Stimulated activated CD8-positive, alpha-beta memory T cell treated with anti-CD3 and anti-CD28 coated beads, Interleukin-15, amount 100 ng/mL, for 4 hours (primary cell): Measurements from ENCODE around the gene ADCYAP1.

Experiments used
- DNase-seq, 2 donors: peaks; one replicate each; pipeline ENCODE4 v3.0.0-alpha.2; 2020; ENCODE audit warnings: low read depth in 2 of 2

Gene ADCYAP1

DNA sequence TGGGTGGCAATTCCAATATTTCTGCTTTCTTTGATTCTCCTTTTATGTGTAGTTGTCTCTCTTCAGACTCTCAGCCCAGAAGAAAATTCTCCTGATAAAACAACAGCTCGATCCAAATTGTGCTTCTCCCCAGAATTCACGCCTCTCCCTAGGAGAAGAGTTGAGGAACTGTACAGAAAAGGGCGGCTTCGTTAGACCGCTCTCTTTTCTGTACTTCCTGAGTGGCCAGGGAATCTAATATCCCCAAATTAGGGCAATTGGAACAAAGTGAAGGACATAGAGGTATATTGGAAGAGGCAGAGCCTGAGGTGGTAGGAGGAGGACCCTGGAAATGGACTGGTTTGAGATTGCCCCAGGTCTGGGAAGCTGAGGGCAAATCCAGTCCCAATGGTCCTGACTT is 5.6 kb downstream of the ADCYAP1 start:
- no peak for DNase-seq

DNA sequence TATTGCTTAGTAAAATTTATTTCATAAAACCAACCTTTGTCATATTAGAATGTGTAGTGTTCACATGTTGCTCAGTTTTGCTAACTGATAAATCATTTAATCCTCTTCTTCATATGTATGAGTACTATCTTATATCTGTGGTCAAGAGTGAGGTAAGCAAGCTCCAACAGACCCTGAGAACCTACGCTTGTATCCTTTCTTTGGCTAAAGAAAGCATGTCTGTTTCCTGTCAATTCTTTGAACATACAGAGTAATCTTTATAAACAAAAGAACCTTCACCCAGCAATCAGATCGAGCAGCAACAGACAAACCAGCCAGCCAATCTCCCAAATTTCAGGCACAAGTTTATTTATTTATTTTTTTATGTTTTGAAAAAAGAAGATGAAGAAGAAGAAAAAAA is 6.4 kb downstream of the ADCYAP1 start:
- no peak for DNase-seq

- DNase-seq: no peak
These were observed 6.8 kb downstream of the ADCYAP1 start for GRCh38 chr18:911486-911885.

DNA sequence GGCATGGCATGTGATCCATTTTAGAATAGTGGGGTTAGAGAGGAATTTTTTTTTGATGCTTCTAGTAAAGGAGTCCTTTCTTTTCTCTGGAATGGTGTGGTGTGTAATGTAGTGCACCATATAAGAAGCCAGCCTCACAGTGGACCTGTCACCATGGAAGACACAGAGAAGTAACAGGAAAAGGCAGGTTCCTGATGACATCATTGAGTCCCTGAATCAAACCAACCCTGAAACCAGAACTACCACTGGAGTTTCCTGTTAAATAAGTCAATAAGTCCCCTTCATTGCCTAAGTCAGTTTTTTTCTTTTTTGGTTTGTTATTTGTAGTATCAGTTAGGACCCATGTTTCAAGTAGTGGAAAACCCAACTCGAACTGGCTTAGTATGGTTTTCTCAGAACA is 11.9 kb downstream of the ADCYAP1 start:
- DNase-seq: no peak

GRCh38 chr18:919078-919477 is 14.4 kb downstream of the ADCYAP1 start:
- DNase-seq: no peak

DNA sequence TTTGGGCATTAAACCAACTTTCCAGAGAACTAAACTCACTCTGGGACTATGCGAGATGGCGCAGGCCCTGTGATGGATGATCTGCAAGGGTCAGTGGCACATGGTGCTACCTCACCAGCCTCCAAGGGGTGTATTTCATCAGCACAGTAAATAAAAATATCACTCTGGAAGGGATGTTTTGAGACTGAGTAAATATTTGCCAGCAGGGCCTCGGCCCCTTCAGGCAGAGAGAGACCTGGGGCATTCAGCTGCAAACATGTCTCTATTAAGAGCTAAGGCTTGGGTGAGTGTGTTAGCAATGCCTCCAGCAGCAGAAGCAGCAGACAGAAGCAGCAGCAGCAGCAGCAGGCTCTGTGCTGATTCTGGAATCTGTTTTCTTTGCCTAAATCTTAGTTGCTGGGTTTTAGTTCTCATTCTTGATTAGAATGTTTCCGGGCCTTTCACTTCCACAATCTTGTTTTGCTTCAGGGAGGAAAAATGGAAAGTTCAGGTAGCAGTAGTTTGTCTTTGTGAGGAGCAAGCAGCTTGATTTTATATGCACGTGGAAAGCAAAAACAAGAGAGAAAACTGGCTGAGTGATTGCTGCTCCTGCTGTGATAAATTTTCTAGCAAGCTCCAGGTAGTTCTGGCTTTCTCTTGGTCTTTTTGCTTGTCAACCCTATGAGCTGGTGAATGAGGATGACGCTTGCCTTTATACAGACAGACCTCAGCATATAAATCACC is 18.6 kb downstream of the ADCYAP1 start:
- DNase-seq: no peak

GRCh38 chr18:924987-925386 is 20.3 kb downstream of the ADCYAP1 start:
- DNase-seq: no peak

DNA sequence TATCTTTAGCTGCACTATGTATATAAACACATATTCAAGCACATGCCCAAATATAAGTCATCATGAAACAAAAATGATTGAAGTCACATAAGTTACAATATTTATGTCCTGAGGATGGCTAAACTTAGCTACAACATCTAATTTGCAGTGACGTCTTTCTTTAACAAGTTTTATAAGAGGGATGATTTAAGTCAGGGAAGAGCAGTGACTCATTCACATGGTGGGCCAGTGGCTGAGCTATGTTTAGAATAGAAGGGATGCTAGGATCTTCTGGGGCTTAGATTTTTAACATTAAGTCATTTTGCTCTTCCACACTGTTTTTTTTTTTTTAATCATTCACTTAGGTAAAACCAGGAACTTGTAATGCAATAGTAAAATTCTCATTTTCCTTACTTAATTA is 22.3 kb downstream of the ADCYAP1 start:
- DNase-seq: no peak

GRCh38 chr18:933082-933481 is 28.4 kb downstream of the ADCYAP1 start:
- no peak for DNase-seq

DNA sequence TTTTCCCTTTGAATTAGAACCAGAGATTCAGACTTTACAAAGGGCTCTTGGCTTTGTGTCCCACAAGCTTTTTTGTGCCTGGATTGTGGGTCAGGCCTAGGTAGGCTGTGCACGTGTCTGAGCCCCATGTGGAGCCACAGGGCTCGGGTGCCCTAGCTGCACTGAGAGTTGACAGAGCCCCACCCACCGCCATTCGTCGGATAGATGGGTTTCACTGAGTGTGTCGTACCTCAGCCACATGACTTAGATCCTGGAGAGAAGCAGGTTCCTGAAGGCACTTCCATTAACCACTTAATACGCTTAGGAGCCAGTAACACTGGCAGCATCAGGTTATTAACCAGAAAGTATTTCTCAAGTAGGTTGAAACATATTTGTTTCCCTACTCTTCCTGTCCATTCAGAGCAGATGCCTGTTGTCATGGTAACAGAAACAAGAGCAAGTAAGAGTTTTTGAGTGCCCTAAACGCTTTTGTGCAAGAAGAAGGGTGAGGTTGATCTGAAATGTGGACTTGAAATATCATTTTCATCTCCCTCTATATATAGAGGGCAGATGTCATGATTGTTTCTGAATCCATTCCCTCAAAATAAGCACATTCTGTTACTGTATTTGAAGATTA is 30.0 kb downstream of the ADCYAP1 start:
- no peak for DNase-seq

DNA sequence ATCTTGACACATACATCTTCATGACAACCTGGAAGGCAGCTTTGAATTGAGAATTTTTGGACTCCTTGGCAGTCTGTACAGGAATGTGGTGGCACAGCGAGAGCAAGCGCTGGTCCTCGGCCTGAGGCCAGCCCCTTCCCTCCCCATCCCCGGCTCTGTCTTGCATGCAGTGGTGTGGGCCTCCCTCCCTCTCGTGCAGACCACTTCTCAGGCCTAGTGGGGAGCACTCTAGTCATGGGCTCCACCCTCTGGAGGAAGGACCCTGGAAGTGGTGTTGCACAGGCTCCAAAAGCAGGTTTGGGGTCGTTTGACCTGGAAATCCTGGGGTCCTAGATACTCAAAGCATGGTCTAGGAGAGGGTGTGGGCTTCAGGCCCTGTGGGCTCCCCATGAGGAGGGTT is 32.3 kb downstream of the ADCYAP1 start:
- DNase-seq: no peak

- no peak for DNase-seq
These were observed 34.5 kb downstream of the ADCYAP1 start for GRCh38 chr18:939166-939565.

- no peak for DNase-seq
These were observed 35.3 kb downstream of the ADCYAP1 start for GRCh38 chr18:939958-940357.

DNA sequence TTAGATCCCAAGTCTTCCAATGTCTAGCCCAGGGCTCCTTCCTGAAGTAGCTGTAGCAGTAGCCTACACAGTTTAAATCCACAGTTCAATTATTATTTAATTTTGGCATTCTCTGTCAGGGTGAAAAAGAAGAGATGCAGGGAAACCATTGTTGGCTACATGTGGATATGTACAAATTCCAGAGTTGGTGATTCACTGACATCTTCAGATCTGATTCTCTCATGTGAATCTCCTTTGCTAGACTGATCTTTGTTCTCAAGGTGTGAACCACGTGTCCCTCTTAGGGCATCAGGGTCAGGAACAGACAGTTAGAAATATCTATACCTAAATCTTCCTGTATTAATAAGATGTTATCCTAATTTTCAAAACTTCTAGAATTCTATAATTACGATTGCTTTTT is 36.7 kb downstream of the ADCYAP1 start:
- DNase-seq: no peak

GRCh38 chr18:944440-944839 is 39.8 kb downstream of the ADCYAP1 start:
- DNase-seq: no peak

DNA sequence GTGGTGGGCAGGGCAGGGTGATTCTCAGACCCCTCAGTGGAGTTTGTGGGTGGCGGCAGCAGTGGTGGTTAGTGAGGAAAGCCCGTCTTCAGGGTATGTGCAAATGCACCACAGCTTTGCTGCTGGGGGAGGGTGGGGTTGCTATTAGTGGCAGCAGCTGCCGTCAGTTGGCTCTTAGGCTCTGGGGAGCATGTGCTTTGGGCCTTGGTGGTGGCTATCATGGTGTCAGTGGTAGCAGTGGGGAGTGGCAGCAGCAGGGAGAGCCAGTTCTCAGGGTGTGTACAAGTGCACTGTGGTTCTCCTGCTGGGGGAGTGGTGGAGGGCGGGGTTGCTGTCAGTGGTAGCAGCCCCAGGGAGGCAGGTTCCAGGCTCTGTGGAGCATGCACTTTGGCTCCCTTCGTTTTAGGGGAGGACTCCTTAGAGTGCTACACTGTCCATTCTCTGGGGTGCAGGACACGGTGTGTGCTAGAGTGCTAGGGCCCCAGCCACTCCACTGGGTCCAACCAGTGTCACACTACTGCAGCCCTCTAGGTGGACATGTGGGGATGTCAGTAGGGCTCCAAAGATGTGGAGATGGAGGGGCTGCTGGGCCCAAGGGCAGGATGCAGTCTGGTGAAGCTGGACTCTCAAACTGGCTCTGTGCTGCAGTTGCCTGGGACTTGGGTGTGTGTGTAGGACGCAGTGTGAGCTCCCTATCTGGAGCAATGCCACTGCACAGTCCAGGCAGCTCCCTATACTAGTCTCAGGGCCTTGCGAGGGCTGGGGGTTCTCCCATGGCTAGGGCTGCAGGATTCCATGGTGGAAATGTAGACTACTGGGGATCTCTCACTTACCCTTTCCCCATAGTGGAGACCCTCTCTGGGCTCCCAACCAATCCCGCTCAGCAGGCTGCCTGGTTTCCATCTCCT is 45.3 kb downstream of the ADCYAP1 start:
- DNase-seq: no peak

DNA sequence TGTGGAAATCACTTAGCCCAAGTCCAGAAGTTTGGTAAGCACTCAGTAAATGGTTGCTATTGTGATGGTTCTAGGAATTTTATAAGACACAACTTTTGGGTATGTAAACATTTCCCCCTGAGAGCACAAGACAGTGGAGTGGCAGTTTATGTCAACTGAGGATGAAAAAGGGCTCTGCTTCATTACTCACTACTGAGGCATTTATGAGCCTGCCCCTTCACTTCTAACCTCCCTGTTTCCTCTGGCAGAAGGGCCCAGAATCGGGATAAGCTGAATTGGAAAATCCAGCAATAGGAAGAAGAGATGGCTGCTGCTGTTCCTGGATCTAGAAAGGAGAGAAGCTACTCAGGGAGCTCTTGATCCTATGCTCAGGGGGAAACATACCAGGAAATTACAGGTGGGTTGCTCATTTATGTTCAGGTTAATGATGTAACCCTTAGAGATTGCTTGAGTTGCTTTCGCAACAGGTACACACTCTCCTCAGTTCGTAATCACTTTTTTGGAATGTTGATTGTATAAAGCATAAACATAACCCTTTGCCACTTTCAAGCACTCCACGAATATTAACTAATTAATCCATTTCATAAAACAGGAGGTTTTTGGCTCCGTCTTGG is 46.3 kb downstream of the ADCYAP1 start:
- DNase-seq: no peak

GRCh38 chr18:955384-956066 is 50.9 kb downstream of the ADCYAP1 start:
- no peak for DNase-seq

- no peak for DNase-seq
These were observed 53.2 kb downstream of the ADCYAP1 start for GRCh38 chr18:957829-958228.

DNA sequence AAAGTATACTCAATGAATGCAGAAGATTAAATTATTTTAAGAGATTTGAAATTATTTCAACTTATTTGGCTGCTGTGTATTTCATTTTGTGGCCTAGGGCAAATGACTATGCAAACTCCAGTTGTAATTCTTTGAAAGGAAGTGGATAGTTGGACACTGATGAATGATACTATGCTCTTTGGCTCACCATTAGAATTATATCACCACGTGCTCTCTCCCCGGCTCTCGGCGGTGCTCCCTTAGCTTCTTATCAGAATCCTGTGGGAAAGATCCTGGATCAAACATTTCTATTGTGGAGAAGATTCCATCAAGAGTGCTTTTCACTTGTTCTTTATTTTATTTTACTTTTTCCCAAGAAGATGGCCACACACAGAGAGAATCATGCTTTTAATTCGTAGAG is 55.2 kb downstream of the ADCYAP1 start:
- no peak for DNase-seq
